GM19025 (cell line): ENCODE data around the gene CARD19.
"Not testable (repeated sequence)": the region's sequence is repeated elsewhere in the genome, so short reads cannot be mapped to it uniquely, and the experiment has no call there.

Experiments used
- ATAC-seq: cut with Tn5 transposase; IDR thresholded peaks from one replicate; pipeline ENCODE4 v1.9.1; 2021; ENCODE audit warnings: mild to moderate bottlenecking, low read depth, moderate library complexity; ENCODE audit not compliant: unreplicated experiment

The CARD19 gene

GRCh38 chr9:93099551-93100275, 3.7 kb downstream of the CARD19 start:
- no peak for ATAC-seq

- no peak for ATAC-seq
Observed at GRCh38 chr9:93100276-93100636, 4.2 kb downstream of the CARD19 start.

- ATAC-seq, result not testable (repeated sequence)
Observed at GRCh38 chr9:93101086-93101485, 5.1 kb downstream of the CARD19 start.

GRCh38 chr9:93105620-93106019, 9.6 kb downstream of the CARD19 start:
- ATAC-seq, result no peak

- no peak for ATAC-seq
Observed at GRCh38 chr9:93107151-93107824, 11.3 kb downstream of the CARD19 start.

- ATAC-seq, result no peak
Observed at GRCh38 chr9:93107825-93108161, 11.8 kb downstream of the CARD19 start.

GRCh38 chr9:93108291-93109041, 12.4 kb downstream of the CARD19 start:
- ATAC-seq, result no peak

GRCh38 chr9:93110311-93110855, 14.4 kb downstream of the CARD19 start:
- ATAC-seq, result no peak

- no peak for ATAC-seq
Observed at GRCh38 chr9:93111001-93111370, 15.0 kb downstream of the CARD19 start.

- ATAC-seq, result no peak
Observed at GRCh38 chr9:93111371-93112115, 15.5 kb downstream of the CARD19 start.

GRCh38 chr9:93112116-93112863, 16.3 kb downstream of the CARD19 start:
- ATAC-seq, result no peak

- ATAC-seq, result no peak
Observed at GRCh38 chr9:93112864-93113389, 16.9 kb downstream of the CARD19 start.

GRCh38 chr9:93114169-93114983, 18.4 kb downstream of the CARD19 start:
- ATAC-seq, result no peak

- ATAC-seq, result no peak
Observed at GRCh38 chr9:93114984-93115335, 18.9 kb downstream of the CARD19 start.

- ATAC-seq, result no peak
Observed at GRCh38 chr9:93115486-93116071, 19.6 kb downstream of the CARD19 start.

- ATAC-seq, result no peak
Observed at GRCh38 chr9:93116072-93116961, 20.3 kb downstream of the CARD19 start.

- not testable (repeated sequence) for ATAC-seq
Observed at GRCh38 chr9:93117521-93117920, 21.5 kb downstream of the CARD19 start.
